ENCODE measurements around the gene APOOL. TPM values are rescaled to one million over a fixed set of nuclear protein-coding genes. Genes with fewer than 3 reads are reported as not detected.
"Not testable (repeated sequence)": the region's sequence is repeated elsewhere in the genome, so short reads cannot be mapped to it uniquely, and the experiment has no call there.

The APOOL gene
- polyA plus RNA-seq, 3 donors, result 3.9 to 6.6 (median 5.7) TPM

DNA sequence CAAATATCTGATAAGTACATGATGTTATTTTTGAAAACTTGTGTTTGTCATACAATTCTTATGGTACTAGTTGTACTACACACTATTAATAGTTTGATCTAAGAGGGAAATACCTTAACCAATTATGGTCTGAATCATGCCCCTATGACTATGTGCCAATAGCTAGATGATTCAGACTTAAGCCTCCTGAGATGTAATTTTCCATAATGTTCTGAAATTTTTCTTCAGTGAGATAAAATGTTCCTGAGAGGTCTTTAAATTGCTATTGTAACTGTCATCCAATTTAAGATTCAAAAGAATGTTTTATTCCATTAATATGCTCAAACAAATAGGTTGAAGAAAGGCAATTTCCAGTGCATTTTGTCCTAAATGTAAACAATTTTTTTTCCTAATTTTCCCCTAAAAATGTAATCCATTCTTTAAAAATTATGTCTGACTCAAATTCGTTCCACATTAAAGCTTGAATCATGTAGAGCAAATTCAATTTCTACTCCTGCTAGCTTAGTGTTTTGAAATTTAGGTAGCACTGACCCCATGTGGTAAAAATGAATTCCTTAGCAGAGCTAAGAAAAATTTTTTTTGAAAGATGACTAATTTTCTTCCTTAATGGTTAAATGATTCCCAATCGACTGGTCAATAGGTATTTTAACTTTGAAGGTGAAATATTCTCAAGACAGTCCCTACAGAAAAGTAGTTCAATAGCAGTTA lies 49.1 kb downstream of the APOOL start:
- no peak overlapping the region for H3K27ac ChIP-seq (ENCODE audit: low read depth, low read length)
- 33 to 57% (median 52%) methylated on average over 2 of the region's 2 CpGs for WGBS, 3 donors

DNA sequence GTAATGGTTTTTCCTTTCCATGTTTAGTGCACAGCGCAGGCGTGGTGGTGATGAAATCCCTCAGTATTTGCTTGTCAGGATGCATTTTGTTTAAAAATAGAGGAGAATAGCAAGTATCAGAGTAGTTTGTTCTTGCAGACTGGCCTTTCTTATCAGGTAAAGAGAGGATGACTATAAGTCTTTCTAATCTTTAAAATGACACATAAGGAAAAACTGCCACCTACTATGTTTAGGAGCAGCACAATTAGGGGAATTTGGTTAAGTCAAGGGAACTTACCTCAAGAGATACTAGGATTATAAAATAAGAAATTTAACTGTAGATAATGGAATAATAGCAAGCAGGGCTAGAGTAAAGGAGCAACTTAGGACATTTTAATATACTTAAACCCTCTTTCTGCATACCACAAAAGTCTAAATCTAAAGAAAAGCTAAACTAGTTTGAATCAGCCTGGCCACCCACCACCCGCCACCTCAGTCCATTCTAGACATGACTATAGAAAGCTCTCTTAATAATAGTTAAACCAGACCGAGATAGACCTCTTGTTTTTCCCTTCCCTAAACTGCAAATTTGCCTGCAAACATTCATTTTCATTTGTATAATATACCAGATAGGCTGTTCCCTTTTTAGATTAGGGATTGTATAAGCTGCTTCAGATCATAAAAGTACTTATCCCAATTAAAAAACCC lies 62.0 kb downstream of the APOOL start:
- WGBS, 3 donors, result 54 to 70% (median 70%) methylated on average over 4 of the region's 4 CpGs
- no peak overlapping the region for H3K27ac ChIP-seq (ENCODE audit: low read depth, low read length)

DNA sequence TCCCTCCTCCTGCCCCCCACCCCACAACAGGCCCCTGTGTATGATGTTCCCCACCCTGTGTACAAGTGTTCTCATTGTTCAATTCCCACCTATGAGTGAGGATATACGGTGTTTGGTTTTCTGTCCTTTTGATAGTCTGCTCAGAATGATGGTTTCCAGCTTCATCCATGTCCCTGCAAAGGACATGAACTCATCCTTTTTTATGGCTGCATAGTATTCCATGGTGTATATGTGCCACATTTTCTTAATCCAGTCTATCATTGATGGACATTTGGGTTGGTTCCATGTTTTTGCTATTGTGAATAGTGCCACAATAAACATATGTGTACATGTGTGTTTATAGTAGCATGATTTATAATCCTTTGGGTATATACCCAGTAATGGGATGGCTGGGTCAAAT lies 73.6 kb downstream of the APOOL start:
- H3K27ac ChIP-seq (ENCODE audit: low read depth, low read length), result not testable (repeated sequence)
- 88 to 95% (median 94%) methylated on average over 1 of the region's 1 CpG for WGBS, 3 donors

DNA sequence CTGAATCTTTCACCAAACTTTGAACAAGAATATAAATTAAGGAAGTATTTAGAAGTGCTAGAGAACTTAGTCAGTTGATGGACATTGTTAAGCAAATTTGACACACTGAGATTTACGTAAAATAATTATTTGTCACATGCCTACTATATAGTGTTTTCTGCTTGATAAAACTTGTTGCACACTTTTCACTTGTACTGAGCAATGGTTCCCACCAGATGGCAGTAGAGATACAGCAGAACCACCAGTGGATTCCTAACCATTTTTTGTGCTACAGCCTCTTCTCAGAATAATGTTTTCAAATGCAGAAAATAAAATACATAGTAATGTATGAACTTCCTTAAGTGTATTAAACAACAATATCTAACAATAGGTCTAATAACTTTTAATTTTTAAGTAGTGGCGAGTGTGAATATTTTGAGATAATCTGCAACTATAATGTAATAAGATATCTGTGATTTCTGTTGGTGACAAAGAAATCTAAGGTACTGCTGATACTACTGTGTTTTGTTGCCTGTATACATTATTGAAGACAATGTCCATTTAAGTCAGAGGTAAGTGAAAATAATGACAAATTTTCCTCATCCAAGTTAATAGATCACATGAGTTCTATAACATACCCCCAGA lies 81.2 kb downstream of the APOOL start:
- H3K27ac ChIP-seq (ENCODE audit: low read depth, low read length), result no peak overlapping the region
- WGBS, 3 donors, result 36 to 81% (median 78%) methylated on average over 2 of the region's 2 CpGs

DNA sequence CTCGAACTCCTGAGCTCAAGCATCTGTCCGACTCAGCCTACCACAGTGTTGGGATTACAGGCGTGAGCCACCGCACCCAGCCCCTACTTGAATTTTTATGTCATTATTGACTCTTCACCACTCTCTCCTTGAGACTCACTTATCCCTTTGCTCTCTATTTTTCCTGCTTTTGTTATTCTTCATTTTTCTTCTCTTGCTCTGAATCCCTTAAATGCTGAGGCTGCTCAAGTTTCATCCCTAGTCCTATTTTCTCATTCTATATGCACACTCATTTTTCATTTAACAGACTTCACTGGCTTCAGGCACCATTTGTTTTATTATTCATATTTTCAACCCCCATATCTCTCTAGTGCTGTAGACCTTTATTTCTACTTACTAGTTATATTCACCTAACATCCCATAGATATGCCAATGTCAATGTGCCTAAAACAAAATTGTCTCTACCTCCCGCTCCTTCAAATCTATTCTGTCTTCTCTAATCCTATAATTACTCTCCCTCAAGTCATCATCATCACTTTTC lies 85.7 kb downstream of the APOOL start:
- WGBS, 3 donors, result 82 to 99% (median 93%) methylated on average over 5 of the region's 5 CpGs
- H3K27ac ChIP-seq (ENCODE audit: low read depth, low read length), result no peak overlapping the region

DNA sequence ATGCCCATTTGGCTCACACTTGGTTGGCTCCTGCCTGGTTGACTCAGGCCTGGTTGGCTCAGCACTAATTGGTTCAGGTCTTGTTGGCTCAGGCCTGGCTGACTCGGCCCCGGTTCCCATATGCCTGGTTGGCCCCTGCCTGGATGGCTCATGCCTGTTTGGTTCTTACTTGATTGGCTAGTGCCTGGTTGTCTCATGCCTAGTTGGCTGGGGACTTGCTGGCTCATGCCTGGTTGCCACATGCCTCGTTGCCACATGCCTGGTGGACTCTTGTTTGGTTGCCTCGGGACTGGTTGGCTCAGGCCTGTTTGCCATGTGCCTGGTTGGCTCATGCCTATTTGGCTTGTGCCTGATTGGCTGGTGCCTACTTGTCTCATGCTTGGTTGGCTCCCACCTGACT lies 103.7 kb downstream of the APOOL start:
- no peak overlapping the region for H3K27ac ChIP-seq (ENCODE audit: low read depth, low read length)
- 81 to 88% (median 83%) methylated on average over 4 of the region's 4 CpGs for WGBS, 3 donors

DNA sequence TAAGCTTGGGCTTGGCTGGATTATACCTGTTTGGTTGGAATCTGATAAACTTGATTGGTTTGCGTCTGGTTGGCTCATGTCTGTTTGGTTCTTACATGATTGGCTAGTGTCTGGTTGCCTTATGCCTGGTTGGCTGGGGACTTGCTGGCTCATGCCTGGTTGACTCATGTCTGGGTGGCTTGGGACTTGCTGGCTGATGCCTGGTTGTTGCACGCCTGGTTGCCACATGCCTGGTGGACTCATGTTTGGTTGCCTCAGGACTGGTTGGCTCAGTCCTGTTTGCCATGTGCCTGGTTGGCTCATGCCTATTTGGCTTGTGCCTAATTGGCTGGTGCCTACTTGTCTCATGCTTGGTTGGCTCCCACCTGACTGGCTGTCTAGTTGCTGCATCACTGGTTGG lies 104.5 kb downstream of the APOOL start:
- WGBS, 3 donors, result 91 to 100% (median 99%) methylated on average over 2 of the region's 2 CpGs
- H3K27ac ChIP-seq (ENCODE audit: low read depth, low read length), result no peak overlapping the region

DNA sequence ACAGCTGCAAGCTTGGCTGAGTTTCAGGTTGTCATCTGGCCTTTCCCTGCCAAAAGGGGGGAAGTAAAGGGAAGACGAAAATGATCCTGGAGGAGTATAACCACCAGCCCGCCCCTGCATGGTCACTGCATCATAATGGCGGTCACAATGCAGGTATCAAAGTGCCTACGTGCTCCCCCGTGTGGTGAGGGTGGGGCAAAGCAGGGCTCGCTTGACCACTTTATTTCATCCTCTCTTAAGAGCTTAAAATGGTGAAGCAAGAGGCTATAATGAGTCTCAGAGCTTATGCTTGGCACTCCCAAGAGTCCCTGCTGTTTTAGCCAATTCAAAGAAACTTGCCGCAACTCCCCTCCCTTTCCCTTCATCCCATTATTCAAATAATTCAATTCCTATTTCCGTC lies 105.6 kb downstream of the APOOL start:
- no peak overlapping the region for H3K27ac ChIP-seq (ENCODE audit: low read depth, low read length)
- 51 to 73% (median 61%) methylated on average over 8 of the region's 8 CpGs for WGBS, 3 donors

DNA sequence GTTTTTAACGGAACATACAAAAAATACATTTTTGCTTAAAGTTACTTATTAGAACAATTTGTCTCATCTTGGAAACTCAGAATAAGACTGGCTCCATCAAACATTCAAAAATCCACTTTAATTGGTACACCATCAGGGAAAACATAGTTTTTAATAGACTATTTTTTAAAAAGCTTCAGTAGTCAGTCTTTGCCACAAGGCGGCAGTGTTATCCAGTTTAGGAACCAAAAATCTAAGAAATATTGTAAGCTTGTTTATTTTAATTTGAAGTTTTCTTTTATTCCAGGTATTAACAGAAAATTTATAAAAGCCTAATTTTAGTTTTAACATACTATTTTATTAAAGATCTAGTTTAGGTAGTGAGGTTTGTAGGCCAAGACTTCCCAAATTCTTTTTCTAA lies 107.7 kb downstream of the APOOL start:
- H3K27ac ChIP-seq (ENCODE audit: low read depth, low read length), result no peak overlapping the region
- 25 to 42% (median 37%) methylated on average over 2 of the region's 2 CpGs for WGBS, 3 donors

DNA sequence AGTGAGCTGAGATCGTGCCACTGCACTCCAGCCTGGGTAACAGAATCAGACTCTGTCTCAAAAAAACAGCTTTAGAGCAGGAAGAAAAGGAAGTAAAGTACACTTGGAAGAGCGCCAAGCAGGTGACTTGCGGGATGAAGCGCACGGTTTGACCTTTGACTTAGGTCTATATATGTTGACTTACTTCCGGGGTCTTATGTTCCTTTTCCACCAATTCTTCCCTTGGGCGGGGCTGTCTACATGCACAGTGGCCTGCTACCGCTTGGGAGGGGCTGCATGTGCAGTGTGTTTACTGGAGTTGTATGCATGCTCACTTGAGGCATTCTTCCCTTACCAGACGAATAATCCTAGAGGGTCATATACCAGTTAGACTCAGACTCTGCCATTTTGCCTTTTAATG lies 108.6 kb downstream of the APOOL start:
- 49 to 57% (median 54%) methylated on average over 9 of the region's 9 CpGs for WGBS, 3 donors
- H3K27ac ChIP-seq (ENCODE audit: low read depth, low read length), result no peak overlapping the region

DNA sequence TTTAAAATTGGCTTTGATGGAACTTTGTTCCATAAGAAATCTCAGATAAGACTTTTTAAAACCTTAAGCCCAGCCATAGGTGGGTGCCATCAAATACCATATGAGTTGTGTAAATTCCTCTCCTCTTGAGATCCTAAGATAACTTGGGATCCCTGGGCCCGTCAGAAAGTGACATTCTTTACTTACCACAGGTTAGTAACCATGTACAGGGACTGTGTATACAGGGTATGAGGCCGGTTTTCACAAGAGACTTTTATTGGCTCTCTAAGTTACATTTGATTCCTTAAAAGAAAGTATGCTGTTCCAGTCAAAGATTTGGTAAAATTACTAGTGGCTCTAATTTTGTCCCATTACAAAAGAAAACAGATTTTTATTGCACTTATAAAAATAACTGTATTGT lies 110.1 kb downstream of the APOOL start:
- no peak overlapping the region for H3K27ac ChIP-seq (ENCODE audit: low read depth, low read length)
- 65 to 70% (median 69%) methylated on average over 2 of the region's 2 CpGs for whole genome bisulfite sequencing, 3 donors

DNA sequence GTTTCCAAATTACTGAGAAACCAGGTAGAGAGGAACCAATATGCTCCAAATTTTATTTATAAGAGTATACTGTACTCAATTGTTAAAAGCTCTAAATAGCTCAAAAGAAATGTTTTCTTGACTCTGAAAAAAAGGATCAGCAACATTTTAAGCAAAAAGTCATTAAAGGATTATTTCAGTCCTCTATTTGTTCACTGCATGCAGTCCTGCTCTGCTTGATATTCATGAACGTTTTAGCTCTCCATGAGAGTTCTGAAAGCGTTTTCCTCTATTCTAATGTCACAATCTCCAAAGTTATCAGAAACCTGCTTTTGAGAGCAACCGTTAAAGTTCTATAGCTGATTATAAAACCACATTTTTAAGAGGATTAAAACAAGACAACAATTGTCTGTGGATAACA lies 110.5 kb downstream of the APOOL start:
- 69 to 90% (median 88%) methylated on average over 3 of the region's 3 CpGs for WGBS, 3 donors

DNA sequence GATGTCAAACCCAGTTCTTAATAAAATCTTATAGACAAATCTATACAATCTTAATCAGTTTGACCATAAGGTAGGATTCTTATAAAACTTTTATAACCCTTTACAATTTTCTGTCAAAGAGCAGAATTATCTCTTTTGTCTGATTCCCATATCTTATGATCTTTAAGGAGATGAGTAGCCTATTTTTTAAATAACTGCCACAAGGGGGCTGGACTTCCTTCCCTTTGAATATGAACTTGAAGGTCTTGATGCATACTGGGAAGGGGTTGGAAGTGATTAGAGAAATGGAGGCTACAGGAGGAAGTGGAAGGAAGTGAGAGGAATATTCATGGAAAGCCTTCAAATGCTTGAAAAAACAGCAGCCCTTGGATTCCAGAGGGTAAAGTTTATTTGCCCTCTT lies 111.1 kb downstream of the APOOL start:
- no peak overlapping the region for H3K27ac ChIP-seq (ENCODE audit: low read depth, low read length)

More for the DNA sequence above, 110.5 kb downstream of the APOOL start:
- no peak overlapping the region for H3K27ac ChIP-seq (ENCODE audit: low read depth, low read length)

DNA sequence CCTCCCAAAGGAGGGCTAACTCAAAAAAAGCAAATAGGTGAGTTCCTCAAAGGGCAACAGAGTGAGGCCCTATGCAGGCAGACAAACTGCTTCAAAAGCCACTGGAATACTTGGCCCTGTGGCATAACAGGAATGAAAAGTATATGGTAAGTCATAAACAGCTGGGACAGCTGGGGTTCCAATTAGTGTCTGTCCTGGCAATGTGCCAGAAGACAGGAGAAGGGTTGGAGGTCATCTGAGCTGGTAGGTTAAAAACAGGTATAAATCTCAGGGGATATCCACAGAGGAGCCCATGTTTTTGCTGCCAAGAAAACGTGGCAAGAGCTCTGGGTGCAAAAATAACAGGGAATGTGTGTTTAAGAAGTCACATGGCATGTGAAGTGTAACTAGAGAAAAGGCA lies 111.6 kb downstream of the APOOL start:
- H3K27ac ChIP-seq (ENCODE audit: low read depth, low read length), result no peak overlapping the region
- 9 to 39% (median 20%) methylated on average over 1 of the region's 1 CpG for WGBS, 3 donors

DNA sequence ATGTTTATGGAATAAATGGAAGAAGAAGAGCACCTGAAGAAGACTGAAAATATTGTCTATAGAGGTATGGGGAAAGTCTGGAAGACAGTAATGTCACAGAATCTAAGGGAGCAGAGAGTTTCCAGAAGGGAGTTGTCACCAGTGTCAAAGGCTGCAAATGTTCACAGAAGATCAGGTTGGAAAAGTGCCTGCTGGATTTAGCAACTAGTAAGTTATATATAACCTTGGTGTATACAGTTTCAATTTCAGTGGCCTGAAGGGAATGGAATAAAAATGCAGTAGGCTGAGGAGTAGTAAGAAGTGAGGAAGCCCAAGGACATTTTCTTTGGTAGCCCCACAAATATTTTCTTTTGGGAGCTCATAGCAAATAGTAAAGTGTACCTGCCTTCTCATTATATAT lies 132.7 kb downstream of the APOOL start:
- no peak overlapping the region for H3K27ac ChIP-seq (ENCODE audit: low read depth, low read length)

DNA sequence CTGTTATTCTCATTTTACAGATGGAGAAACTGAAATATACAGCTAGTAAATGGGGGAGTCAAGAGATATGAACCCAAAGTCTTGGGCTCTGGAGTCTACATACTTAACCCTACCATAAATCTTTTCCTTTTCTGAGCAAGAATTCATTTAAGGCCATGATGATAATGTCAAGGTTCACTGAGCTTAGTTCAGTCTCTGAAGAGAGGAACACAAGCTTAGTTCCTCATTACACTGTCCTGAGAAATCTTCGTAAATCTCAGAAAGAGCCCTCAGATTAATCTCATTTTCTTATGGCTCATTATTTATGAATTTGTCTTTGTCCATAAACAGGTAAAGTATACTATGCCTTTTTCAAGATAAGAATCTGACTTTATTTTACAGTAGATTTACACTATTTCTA lies 135.7 kb downstream of the APOOL start:
- WGBS, 3 donors, result 88 to 95% (median 94%) methylated on average over 1 of the region's 1 CpG
- H3K27ac ChIP-seq (ENCODE audit: low read depth, low read length), result no peak overlapping the region

DNA sequence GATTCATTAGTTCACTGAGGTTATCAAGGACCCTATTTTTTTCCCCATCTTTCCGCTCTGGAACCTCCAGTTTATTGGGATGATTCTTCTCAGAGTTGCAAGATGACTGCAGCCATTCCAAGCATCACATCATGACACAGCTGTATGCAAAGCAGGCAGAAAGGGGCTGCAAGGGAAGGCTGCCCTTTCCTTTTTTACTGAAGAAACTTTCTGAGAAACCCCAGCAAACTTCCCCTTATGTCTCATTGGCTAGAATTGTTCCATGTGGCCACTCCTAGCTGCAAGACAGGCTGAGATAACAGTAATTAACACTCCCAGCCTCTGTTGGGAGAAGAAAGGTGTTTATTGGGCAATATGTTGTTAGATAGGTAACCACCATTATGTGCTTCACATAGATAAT lies 137.3 kb downstream of the APOOL start:
- WGBS, 3 donors, result 71 to 89% (median 85%) methylated on average over 1 of the region's 1 CpG
- no peak overlapping the region for H3K27ac ChIP-seq (ENCODE audit: low read depth, low read length)
